Placental pericyte (primary cell): Measurements from ENCODE around the gene TMEM178B. TPM values are rescaled to one million over a fixed set of nuclear protein-coding genes. Genes with fewer than 3 reads are reported as not detected.

Source experiments
- small RNA-seq: library from RNA; depleted of rRNA; stranded (forward); fragments of <200 nt; gene quantifications from one replicate; pipeline ENCODE3, GENCODE V24; 2012; ENCODE audit warnings: low replicate concordance
- total RNA-seq: library from RNA; depleted of rRNA; stranded (reverse); fragments of >200 nt; gene quantifications from 2 replicates; pipeline ENCODE4 v1.2.3, GENCODE V29; 2012

TMEM178B gene
- under 0.01 TPM in 1 of 2 replicates, not detected in the other for total RNA-seq

DNA sequence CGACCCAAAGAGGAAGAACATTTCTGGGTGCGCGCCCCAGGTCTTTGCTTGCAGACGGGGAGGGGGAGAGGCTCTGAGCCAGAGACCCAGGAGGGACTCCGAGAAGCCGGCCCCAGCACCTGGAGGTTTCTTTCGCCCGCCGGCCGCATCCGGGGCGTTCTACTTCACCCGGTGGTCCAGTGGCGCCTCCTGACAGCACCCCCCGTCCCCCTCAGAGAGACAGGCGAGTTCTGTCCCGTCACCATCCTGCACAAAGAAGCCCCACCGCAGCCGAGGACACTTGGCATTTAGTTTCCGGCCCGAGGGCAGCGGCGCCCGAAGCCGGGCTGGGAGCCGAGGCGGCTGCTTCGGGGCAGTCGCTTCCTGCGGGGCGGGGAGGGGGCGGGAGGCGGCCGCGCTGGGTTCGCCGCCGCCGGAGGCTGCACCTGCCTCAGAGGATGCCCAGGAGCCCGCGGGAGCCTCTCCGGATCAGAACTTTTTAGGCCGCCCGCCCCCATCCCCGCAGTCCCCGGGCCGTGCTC, at the start of gene TMEM178B:
Gene TMEM178B (plus strand): TSS at position 424 of the 521 bp plus-strand sequence.

Small RNAs within 50 kb of the gene (small RNA-seq; reads per million reads assigned to genes)
- gene AC006362.1: not detected
- not detected for gene RNU4-74P

Other genes starting within 250 kb of the TMEM178B start
- 24.3 and 27.1 TPM in 2 replicates for gene BRAF, start 149.1 kb upstream of the TMEM178B start, total RNA-seq
- 18.0 and 29.5 TPM in 2 replicates for gene MRPS33, start 59.1 kb upstream of the TMEM178B start, total RNA-seq